Measurements from ENCODE around the gene SAFB.
"Not testable (repeated sequence)": the region's sequence is repeated elsewhere in the genome, so short reads cannot be mapped to it uniquely, and the experiment has no call there.

Gene SAFB

GRCh38 chr19:5595745-5596144, 27.1 kb upstream of the SAFB start:
- DNase-seq = no peak

GRCh38 chr19:5600797-5601196, 22.1 kb upstream of the SAFB start:
- no peak for DNase-seq

- no peak for DNase-seq
Measured at GRCh38 chr19:5603626-5604025, 19.3 kb upstream of the SAFB start.

GRCh38 chr19:5605362-5605761, 17.5 kb upstream of the SAFB start:
- DNase-seq = no peak

GRCh38 chr19:5607318-5608275, 15.3 kb upstream of the SAFB start:
- DNase-seq = no peak

GRCh38 chr19:5608291-5608690, 14.6 kb upstream of the SAFB start:
- no peak for DNase-seq

- not testable (repeated sequence) for DNase-seq
Measured at GRCh38 chr19:5608766-5609165, 14.1 kb upstream of the SAFB start.

- DNase-seq = no peak
Measured at GRCh38 chr19:5609881-5610448, 12.9 kb upstream of the SAFB start.

- no peak for DNase-seq
Measured at GRCh38 chr19:5612891-5613865, 9.7 kb upstream of the SAFB start.

GRCh38 chr19:5615756-5616327, 7.0 kb upstream of the SAFB start:
- no peak for DNase-seq

- no peak for DNase-seq
Measured at GRCh38 chr19:5617080-5617479, 5.8 kb upstream of the SAFB start.

- no peak for DNase-seq
Measured at GRCh38 chr19:5618591-5618990, 4.3 kb upstream of the SAFB start.

- no peak for DNase-seq
Measured at GRCh38 chr19:5619946-5620345, 2.9 kb upstream of the SAFB start.

GRCh38 chr19:5621311-5621944, 1.5 kb upstream of the SAFB start:
- no peak for DNase-seq

GRCh38 chr19:5621945-5622464, 878 bp upstream of the SAFB start:
- no peak for DNase-seq

- no peak for DNase-seq
Measured at GRCh38 chr19:5623397-5624017, 624 bp downstream of the SAFB start.

- no peak for DNase-seq
Measured at GRCh38 chr19:5624018-5624663, 1.3 kb downstream of the SAFB start.

GRCh38 chr19:5624741-5625278, 1.9 kb downstream of the SAFB start:
- DNase-seq = no peak

- DNase-seq = no peak
Measured at GRCh38 chr19:5625641-5626040, 2.8 kb downstream of the SAFB start.

- DNase-seq = no peak
Measured at GRCh38 chr19:5627395-5627904, 4.6 kb downstream of the SAFB start.

GRCh38 chr19:5628461-5628860, 5.6 kb downstream of the SAFB start:
- DNase-seq = no peak

Data from SHP77 treated with DMSO at 0.1 percent for 48 hours (cell line).